Skeletal muscle satellite cell (primary cell): Measurements from ENCODE around the gene MT4.

Experiments used
- H3K27me3 ChIP-seq: 2 replicates; pipeline ENCODE4 v1.7.0; 2013; ENCODE audit warnings: low read length; ENCODE audit not compliant: control insufficient read depth, insufficient read depth
- H3K36me3 ChIP-seq: 2 replicates; pipeline ENCODE4 v1.7.0; 2013; ENCODE audit warnings: mild to moderate bottlenecking, control low read depth, low read length; ENCODE audit not compliant: insufficient read depth
- H3K4me1 ChIP-seq: 2 replicates; pipeline ENCODE4 v1.7.0; 2013; ENCODE audit warnings: low read length; ENCODE audit not compliant: control insufficient read depth, insufficient read depth
- H3K4me2 ChIP-seq: 2 replicates; pipeline ENCODE4 v1.7.0; 2013; ENCODE audit warnings: mild to moderate bottlenecking, low read length
- H3K4me3 ChIP-seq: 2 replicates; pipeline ENCODE4 v1.7.0; 2013; ENCODE audit warnings: low read length
- H3K9ac ChIP-seq: 2 replicates; pipeline ENCODE4 v1.7.0; 2013; ENCODE audit warnings: mild to moderate bottlenecking, low read depth, low read length, moderate library complexity
- H3K9me3 ChIP-seq: replicated peaks from 2 replicates; pipeline ENCODE4 v1.7.0; 2013; ENCODE audit warnings: mild to moderate bottlenecking, control low read depth, low read length

MT4 gene

DNA sequence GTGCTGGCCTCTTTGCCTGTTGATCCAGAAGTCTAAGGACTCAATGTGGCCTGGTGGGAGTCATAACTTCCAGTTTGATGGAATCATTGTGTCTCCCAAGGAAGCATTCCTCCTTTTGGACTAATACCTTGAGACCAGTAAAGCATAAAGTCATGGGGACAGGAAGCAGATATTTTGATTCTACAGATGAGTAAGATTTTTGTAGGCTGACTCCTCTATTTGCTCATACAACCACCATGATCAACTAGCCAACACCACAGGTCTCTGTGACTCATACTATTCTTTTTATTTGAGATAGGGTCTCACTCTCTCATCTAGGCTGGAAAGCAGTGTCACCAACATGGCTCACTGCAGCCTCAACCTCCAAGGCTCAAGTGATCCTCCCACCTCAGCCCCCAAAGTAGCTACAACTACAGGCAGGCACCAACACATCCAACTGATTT is 49.7 kb downstream of the MT4 start:
- Histone ChIP-seq H3K4me3 (no peak overlapping the region), H3K9me3 (no peaks in the 10 kb centered on the region), H3K36me3 (no peaks in the 10 kb centered on the region), H3K9ac (peak overlapping the region; percentile 31), H3K4me1 (peaks cover 76% of the 10 kb centered on the region), H3K27me3 (no peaks in the 10 kb centered on the region), H3K4me2 (peak overlapping the region; percentile 39)

DNA sequence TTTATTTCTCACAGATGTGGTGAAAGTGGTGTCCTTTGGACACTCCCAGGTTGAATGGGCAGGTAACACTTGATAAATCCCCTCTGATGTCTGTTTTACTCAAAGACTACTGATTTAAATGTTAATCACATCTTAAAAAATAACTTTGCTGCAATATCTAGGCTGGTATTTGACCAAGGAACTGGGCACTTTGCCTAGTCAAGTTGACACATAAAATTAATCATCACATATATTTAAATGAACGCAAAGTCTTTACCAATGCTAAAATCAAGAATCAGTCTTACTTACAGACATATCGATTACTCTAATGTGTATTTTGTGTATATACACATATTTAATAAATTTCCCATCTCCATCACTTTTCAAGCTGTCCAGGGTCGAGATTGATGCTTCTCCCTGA is 50.5 kb downstream of the MT4 start:
- Histone ChIP-seq H3K27me3 (no peaks in the 10 kb centered on the region), H3K4me1 (peaks cover 76% of the 10 kb centered on the region), H3K4me3 (no peak overlapping the region), H3K9me3 (no peaks in the 10 kb centered on the region), H3K9ac (no peak overlapping the region), H3K4me2 (peak overlapping the region; percentile 35), H3K36me3 (no peaks in the 10 kb centered on the region)

DNA sequence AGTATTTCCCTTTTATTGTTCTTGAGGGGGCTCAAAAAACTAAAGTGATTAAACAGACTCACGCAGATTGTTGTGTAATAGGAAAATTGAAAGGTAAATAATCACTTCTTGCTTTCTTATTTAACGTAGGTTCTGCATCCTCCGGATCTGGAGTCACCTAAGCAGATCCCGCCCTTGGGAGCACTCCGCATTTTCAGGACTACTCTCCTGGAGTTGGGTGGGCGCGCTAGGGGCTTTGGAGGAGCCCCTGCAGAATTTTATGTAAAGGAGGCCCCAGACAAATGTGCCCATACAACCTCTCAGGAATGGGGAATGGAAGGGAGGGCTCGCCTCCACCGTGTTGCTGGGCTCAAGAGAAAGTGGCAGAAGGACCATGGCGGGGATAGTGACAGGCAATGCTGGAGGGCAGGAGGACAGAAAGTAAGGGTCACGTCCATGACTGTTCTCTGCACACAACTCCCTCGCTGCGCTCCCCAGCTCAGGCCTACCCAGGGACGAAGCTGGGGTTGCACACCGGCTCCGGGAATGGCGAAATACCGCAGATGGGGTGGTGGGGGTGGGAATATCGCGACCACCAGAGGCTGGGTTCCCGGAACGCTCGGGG is 51.8 kb downstream of the MT4 start:
- Histone ChIP-seq H3K36me3 (no peaks in the 10 kb centered on the region), H3K4me2 (peak overlapping the region; percentile 98), H3K27me3 (no peaks in the 10 kb centered on the region), H3K9me3 (no peaks in the 10 kb centered on the region), H3K4me1 (peaks cover 63% of the 10 kb centered on the region), H3K4me3 (peak overlapping the region; percentile 77), H3K9ac (peak overlapping the region; percentile 81)

DNA sequence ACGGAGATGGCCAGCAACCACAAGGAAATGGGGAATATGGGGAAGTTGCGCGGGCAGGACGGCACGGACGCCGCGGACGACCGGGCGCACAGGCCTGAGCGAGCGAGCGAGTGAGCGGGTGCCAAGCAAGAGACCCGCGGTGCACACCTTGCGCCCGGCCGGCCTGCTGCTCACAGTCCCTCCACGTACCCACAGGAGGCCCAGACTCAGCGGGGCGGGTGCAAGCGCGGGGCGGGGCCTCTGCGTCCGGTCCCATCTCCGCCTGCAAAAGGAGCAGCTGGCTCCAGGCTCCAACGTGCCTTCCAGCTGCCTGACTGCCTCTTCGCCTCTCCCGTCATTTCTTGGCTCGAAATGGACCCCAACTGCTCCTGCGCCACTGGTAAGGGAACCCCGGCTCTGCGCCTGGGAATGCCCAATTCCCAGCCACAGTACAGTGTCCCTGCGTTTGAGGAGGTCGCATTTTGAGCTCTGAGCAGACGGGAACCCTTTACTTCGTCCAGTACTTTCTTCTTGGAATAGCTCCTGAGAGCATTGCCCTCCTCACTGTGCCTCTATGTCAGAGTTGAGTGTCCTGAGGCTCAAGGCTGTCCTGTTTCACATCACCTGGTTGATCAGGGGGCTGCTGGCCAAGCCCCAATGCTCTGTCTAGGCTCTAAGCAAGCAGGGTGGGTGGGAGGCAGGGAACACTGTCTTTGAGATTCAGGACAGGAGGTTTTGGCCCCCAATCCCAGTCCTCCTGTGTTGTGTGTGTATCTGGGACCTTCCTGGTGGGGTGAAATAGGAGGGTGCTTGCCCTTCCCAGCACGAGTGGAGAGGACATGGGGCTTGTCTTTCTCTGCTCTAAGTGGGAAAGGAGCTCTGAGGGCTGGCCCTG is 52.6 kb downstream of the MT4 start:
- peak overlapping the region; percentile 77 for H3K4me3 ChIP-seq
- H3K4me2 ChIP-seq = peak overlapping the region; percentile 98
- H3K9ac ChIP-seq = peak overlapping the region; percentile 81
- H3K27me3 ChIP-seq = no peaks in the 10 kb centered on the region
- no peaks in the 10 kb centered on the region for H3K36me3 ChIP-seq
- peaks cover 55% of the 10 kb centered on the region for H3K4me1 ChIP-seq
- H3K9me3 ChIP-seq = no peaks in the 10 kb centered on the region

DNA sequence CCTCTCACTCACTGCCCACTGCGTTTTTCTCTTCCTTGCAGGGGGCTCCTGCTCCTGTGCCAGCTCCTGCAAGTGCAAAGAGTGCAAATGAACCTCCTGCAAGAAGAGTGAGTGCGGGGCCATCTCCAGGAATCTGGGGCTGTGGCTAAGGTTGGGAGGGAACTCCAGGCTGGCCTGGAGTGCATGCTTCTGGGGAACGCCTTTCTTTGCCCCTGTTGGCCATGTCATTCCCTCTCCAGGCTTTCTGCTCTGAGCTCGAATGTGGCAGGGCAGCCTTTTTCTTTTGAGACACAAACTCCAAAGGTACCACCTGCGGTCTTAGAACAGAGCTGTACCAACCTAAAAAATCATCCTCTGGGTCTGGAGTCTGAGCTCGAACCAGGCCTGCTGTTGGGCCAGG is 53.3 kb downstream of the MT4 start:
- H3K9me3 ChIP-seq = no peaks in the 10 kb centered on the region
- peaks cover 49% of the 10 kb centered on the region for H3K4me1 ChIP-seq
- H3K4me3 ChIP-seq = peak overlapping the region; percentile 77
- H3K27me3 ChIP-seq = no peaks in the 10 kb centered on the region
- peak overlapping the region; percentile 98 for H3K4me2 ChIP-seq
- no peaks in the 10 kb centered on the region for H3K36me3 ChIP-seq
- peak overlapping the region; percentile 81 for H3K9ac ChIP-seq
